GM12864 (cell line): Measurements from ENCODE around the gene SMR3A.

Experiments used
- DNase-seq: peaks from one replicate; pipeline ENCODE4 v3.0.0-alpha.2; 2011; ENCODE audit warnings: low read depth
- H3K4me3 ChIP-seq: 2 replicates; pipeline ENCODE4 v1.5.1; 2011; ENCODE audit warnings: mild to moderate bottlenecking, low read depth, low read length, control low read depth
- CTCF ChIP-seq: IDR thresholded peaks from 2 replicates; pipeline ENCODE4 v1.5.1; 2011; ENCODE audit warnings: low read depth, mild to moderate bottlenecking, moderate library complexity, low read length, control low read depth, inconsistent platforms; ENCODE audit errors: missing control alignments

The SMR3A gene

GRCh38 chr4:70380578-70380977, 20.0 kb downstream of the SMR3A start:
- TF ChIP-seq CTCF, result no peak
- no peak for DNase-seq
- H3K4me3 ChIP-seq, result no peak overlapping the region

GRCh38 chr4:70382691-70383181, 22.2 kb downstream of the SMR3A start, which contains the start of gene SMR3B:
TSS of gene SMR3B (plus strand) at chr4:70383131. CDS start at chr4:70384511, 1,380 bp downstream.
- no peak for DNase-seq
- TF ChIP-seq CTCF, result no peak
- H3K4me3 ChIP-seq, result no peak within 1 kb of the TSS

- DNase-seq, result no peak
- no peak overlapping the region for H3K4me3 ChIP-seq
- TF ChIP-seq CTCF, result no peak
Measured at GRCh38 chr4:70392057-70392776, 31.7 kb downstream of the SMR3A start.

GRCh38 chr4:70397580-70397979, 37.0 kb downstream of the SMR3A start, which contains the start of gene OPRPN:
TSS of gene OPRPN (plus strand) at chr4:70397940. CDS start at chr4:70399286, 1,346 bp downstream.
- H3K4me3 ChIP-seq, result no peak within 1 kb of the TSS
- no peak for DNase-seq
- TF ChIP-seq CTCF, result no peak

GRCh38 chr4:70399319-70399718, 38.8 kb downstream of the SMR3A start:
- DNase-seq, result no peak
- no peak for TF ChIP-seq CTCF
- H3K4me3 ChIP-seq, result no peak overlapping the region

- H3K4me3 ChIP-seq, result no peak overlapping the region
- no peak for DNase-seq
- no peak for TF ChIP-seq CTCF
Measured at GRCh38 chr4:70402762-70403161, 42.2 kb downstream of the SMR3A start.

- no peak for TF ChIP-seq CTCF
- DNase-seq, result no peak
- no peak overlapping the region for H3K4me3 ChIP-seq
Measured at GRCh38 chr4:70405765-70406164, 45.2 kb downstream of the SMR3A start.
